ENCODE data around the gene MICAL3.
"Not testable (repeated sequence)": the region's sequence is repeated elsewhere in the genome, so short reads cannot be mapped to it uniquely, and the experiment has no call there.

Gene MICAL3

DNA sequence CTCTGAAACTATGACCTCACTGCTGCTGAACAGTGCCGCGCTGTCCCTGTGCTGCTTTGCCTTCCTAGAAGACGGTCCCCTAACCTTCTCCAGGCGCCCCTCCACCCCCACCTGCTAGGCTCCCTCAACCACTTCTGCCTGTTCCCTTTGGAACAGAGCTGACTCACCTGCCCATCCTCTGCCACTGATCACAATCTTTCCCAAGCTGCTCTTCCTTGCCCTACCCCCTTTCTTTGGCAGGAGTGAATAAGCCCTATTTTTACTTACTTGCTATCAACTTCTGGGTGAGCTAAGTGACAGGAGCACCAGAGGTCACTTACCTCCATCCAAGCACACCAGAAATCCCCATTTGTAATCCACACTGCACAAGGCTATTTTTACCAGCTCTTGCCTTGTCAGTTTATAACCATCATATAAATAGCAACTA lies 134.1 kb downstream of the MICAL3 start:
- no peak for DNase-seq
- in situ Hi-C loops (cut with HindIII; ENCODE audit: low pct_ligation_motif_present, low pct_unique_long_range_greater_than_20kb, low sequenced_read_pairs), result no loop called here

DNA sequence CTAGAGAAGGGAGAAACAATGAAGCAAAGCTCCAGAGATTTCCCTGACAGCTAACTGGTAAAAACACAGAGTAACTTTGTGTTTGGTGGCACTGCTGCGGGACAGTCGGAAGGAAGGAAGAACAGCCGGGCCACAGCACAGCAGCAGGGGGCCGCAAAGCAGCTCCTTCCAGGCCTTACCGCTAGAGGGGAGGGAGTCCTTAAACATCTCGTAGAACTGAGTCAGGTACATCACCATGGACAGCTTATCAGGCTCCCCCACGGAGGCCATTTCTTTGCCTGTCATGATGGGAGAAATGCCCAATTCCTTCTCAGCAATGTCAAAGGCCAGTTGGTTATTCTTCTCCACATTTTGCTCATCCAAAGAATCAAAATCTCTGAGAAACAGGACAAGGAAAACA lies 135.5 kb downstream of the MICAL3 start:
- in situ Hi-C loops (cut with HindIII; ENCODE audit: low pct_ligation_motif_present, low pct_unique_long_range_greater_than_20kb, low sequenced_read_pairs), result no loop called here
- DNase-seq, result no peak

DNA sequence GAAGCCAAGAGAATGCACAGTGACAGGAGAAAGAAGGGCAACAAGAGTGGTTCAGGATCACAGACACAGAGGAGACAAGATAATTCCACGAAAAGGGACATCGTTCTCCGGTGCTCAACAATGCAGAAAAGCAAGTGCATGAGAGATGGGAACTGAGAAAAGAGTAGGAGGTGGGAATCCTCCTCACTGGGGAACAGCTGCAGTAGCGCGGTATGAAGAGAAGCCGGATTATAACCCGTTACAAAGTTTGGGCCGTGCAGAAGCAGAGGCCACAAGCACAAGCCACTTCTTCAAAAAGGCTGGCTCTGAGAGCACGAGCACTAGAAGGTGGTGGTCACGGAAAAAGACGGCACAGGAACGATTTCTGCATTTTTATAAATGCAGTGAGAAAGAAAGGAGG lies 135.9 kb downstream of the MICAL3 start:
- in situ Hi-C loops (cut with HindIII; ENCODE audit: low pct_ligation_motif_present, low pct_unique_long_range_greater_than_20kb, low sequenced_read_pairs), result no loop called here
- DNase-seq, result no peak

DNA sequence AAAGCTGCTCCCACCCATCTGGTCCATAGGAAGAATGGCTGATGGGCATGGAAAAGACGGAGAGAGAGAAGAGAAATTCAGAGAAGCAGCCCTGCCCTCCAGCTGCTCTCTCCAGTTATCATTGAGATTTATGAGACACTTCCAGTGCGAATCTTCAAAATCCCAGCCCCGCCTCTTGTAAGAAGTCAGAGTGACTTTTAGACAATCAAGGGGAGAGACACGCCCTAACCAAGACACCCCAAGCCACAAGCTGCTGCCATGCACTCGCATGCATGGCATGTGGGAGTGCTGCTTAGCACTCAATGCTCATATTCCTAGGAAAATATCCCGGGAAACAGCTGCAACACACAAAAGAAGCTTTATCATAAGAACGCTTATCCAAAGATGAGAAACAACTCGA lies 139.5 kb downstream of the MICAL3 start:
- no peak for DNase-seq
- in situ Hi-C loops (cut with HindIII; ENCODE audit: low pct_ligation_motif_present, low pct_unique_long_range_greater_than_20kb, low sequenced_read_pairs), result no loop called here

DNA sequence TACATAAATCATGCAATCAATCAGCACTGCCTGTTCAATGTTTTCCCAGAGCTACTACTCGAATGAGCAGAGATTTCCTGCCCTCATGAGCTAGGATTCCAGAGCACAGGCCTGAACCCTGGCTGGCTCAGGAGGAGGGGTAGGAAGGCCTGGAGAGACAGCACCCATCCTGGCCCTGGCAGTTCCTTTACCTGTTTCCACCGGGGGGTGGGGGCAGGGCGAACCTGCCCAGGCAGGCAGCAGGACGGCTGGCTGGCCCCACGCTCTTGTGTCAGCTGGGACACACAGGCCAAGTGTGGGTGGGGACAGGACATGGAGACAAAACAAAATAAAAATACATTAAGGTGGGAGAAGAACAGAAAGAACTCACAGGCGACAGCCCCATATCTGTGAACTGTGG lies 140.3 kb downstream of the MICAL3 start:
- in situ Hi-C loops (cut with HindIII; ENCODE audit: low pct_ligation_motif_present, low pct_unique_long_range_greater_than_20kb, low sequenced_read_pairs), result no loop called here
- DNase-seq, result no peak

DNA sequence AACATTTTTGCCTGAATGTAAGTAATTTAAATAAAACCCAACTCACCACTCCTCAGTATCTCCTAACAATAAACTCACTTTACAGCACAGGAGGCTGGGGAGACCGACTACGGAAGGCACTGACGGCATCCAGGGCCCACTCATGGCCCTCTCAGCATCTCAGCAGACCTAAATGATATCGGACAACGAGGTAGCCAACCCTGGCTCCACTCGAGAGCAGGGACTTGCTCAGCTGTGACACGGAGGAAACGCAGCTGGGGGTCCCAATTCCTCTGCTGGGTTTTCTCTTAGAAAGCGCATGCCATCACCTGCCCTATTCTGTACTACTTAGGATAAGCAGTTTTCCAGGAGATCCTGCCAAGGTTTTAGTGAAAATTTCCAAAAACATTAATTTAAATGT lies 141.0 kb downstream of the MICAL3 start:
- in situ Hi-C loops (cut with HindIII; ENCODE audit: low pct_ligation_motif_present, low pct_unique_long_range_greater_than_20kb, low sequenced_read_pairs), result no loop called here
- no peak for DNase-seq

DNA sequence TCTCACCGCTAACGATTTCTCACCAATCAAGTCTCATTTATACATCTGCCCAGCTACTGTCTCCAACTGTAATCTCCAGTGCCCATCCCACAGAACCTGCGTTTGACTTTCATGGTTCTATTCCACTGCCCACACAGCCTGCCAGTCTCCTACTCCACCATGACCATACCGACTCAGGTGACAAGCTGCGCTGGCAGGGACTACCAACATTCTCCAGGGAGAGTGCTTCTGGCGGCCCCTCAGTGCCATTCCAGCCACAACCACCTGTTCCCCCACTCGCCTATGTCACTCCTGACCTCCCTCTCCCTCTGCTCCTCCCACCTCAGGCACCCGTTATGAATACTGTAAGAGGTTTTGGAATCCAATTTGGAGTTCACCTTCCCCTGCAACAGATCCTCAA lies 141.6 kb downstream of the MICAL3 start:
- in situ Hi-C loops (cut with HindIII; ENCODE audit: low pct_ligation_motif_present, low pct_unique_long_range_greater_than_20kb, low sequenced_read_pairs), result no loop called here
- DNase-seq, result no peak

DNA sequence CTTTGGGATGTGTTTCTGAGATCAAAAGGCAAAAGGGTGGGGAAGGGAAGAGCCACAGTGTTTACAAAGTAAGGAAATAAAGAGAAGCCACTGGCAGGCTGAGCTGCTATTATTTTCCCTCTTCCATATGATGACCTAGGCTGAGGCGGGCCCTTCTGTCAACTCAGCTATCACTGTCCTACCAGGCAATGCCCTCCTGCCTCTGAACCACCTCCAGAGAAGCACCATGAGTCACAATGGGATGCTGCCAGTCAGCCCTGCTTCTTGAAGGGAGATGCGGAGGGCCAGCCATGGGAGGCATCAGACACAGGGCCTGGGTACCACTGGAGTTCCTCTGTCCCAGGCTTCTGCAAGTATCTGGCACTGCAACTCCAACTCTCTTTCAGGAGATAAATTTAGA lies 142.2 kb downstream of the MICAL3 start:
- in situ Hi-C loops (cut with HindIII; ENCODE audit: low pct_ligation_motif_present, low pct_unique_long_range_greater_than_20kb, low sequenced_read_pairs), result no loop called here
- no peak for DNase-seq

DNA sequence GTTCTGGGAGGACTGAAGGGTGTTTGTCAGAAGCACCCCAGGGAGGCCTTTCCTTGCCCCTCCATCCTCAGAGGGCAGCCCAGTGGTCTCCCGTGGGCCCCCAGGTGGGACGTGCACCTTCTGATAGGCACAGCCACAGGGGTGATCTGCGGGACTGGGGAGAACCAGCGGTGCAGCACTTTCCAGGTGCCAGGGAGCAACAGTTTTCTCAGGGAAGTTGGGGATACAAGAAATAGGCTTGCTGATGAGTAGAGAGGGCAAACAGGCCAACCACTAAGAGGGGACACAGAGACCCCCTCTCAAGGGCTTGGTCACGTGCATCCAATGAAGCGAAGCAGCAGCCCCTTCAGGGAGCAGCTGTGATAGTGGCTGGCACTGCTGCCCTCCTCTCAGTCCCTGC lies 143.0 kb downstream of the MICAL3 start:
- no peak for DNase-seq
- in situ Hi-C loops (cut with HindIII; ENCODE audit: low pct_ligation_motif_present, low pct_unique_long_range_greater_than_20kb, low sequenced_read_pairs), result no loop called here

DNA sequence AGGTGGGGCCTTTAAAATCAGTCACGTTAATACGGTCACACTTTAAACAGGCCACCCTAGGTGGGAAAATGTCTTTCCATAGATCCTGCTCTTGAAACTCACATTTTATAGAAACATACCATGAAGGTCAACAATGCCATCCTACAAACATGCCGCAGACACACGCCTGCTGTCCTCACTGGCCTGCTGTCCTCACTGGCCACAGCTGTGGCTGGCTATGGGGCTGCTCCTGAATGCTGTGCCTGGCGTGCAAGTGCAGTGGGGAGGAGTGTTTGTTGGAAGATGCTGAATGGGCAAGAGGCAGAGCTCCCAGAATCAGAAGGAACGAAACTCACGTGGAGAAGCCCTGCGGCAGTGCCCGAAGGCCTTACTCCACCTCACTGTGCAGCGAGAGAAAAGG lies 143.9 kb downstream of the MICAL3 start:
- no peak for DNase-seq
- in situ Hi-C loops (cut with HindIII; ENCODE audit: low pct_ligation_motif_present, low pct_unique_long_range_greater_than_20kb, low sequenced_read_pairs), result no loop called here

DNA sequence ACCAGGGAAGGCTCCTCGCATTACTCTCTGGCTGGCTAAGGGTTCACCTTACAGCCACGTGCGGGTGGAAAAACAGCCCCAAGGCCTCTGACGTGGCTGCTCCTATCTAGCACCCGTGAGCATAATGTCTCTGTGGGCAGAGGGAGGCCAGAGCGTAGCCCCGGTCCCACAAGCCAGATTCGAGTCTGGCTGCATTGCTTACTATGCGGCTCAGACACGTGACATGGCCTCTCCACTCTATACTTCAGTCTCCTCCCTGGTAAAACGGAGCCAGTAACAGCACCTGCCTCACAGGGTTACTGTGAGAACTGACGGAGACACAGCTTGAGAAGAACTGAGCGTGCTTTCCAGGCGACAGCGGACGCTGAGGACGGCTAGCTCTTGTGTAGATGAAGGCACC lies 144.3 kb downstream of the MICAL3 start:
- in situ Hi-C loops (cut with HindIII; ENCODE audit: low pct_ligation_motif_present, low pct_unique_long_range_greater_than_20kb, low sequenced_read_pairs), result no loop called here
- DNase-seq, result no peak

DNA sequence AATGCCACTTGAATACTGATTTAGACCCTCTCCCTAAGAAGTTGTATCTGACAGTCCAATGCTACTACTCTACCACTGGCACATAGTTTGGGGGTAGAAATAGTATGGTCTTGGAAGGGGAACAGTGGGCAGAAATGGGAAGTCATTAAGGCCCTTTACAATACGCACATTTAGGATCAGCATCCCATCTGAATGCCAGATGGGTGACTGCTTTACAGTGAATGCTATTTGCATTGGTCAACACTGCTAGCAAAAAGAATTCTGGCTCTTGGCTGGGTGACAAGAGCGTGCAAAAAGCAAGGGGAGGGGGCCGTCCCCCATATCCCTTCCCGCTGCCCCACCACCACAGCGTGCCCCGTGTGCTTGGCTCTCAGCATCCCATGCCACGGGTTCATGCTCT lies 145.4 kb downstream of the MICAL3 start:
- no peak for DNase-seq
- in situ Hi-C loops (cut with HindIII; ENCODE audit: low pct_ligation_motif_present, low pct_unique_long_range_greater_than_20kb, low sequenced_read_pairs), result no loop called here

DNA sequence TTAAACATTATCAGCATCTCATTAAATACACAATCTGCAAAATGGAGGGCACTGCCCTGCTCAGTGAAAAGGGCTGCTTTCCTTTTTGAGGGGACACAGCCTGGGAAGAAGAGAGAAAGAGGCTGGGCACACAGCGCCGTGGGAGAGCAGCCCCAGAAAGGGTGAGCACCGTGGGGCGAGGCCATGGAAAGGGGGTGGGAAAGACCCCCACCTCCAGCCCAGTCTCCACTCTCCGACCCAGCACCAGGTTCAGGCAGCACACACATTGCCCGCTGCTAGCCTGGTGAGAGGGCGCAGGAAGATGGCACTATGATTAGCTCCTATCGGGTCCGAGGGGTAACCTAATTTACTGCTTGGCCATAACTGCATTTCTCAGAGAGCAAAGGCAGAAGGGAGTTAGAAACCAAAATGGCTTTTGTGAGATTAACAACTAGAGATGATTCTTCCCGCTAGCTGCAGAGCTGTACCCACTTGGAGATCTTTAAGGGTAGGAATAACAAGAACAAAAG lies 146.1 kb downstream of the MICAL3 start:
- in situ Hi-C loops (cut with HindIII; ENCODE audit: low pct_ligation_motif_present, low pct_unique_long_range_greater_than_20kb, low sequenced_read_pairs), result no loop called here

DNA sequence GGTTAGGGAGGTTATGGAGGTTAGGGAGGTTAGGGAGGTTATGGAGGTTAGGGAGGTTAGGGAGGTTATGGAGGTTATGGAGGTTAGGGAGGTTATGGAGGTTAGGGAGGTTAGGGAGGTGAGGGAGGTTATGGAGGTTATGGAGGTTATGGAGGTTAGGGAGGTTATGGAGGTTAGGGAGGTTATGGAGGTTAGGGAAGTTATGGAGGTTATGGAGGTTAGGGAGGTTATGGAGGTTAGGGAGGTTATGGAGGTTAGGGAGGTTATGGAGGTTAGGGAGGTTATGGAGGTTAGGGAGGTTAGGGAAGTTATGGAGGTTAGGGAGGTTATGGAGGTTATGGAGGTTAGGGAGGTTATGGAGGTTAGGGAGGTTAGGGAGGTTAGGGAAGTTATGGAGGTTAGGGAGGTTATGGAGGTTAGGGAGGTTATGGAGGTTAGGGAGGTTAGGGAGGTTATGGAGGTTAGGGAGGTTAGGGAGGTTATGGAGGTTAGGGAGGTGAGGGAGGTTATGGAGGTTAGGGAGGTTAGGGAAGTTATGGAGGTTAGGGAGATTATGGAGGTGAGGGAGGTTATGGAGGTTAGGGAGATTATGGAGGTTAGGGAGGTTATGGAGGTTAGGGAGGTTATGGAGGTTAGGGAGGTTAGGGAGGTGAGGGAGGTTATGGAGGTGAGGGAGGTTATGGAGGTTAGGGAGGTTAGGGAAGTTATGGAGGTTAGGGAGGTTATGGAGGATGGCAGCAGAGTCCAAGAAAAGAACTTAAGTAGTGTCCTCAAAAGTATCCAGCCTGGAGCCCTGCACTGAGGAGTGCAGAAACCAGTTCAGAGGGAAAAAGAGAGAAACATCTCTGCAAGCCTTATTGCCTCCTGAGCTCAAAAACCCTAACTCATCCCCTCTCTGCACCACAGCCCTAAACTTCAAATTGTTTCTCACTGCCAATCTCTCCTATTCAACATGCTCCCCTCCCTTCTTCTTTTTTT lies 147.2 kb downstream of the MICAL3 start:
- DNase-seq; in situ Hi-C loops (cut with HindIII; ENCODE audit: low pct_ligation_motif_present, low pct_unique_long_range_greater_than_20kb, low sequenced_read_pairs): not testable (repeated sequence)

More for the DNA sequence above, 146.1 kb downstream of the MICAL3 start:
- DNase-seq, result no peak

DNA sequence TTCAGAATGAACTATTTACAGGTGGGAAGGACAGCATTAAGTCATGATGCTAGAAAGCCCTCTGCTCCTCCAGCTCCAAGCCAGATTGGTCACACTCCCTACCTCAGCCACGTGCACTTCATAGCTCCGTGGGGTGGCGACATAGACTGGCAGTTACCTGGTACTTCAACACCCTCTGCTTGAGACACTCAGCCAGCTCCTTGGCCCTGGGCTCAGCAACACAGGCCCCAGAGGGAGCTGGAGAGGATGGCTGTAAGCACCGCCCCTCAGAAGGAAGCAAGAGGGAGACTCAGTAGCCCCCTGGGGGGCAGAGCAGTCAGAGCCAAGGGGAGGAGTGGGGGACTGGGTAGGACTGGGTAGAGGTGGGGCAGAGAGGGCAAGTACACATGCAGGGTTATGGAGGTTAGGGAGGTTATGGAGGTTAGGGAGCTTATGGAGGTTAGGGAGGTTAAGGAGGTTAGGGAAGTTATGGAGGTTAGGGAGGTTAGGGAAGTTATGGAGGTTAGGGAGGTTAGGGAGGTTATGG lies 148.0 kb downstream of the MICAL3 start:
- in situ Hi-C loops (cut with HindIII; ENCODE audit: low pct_ligation_motif_present, low pct_unique_long_range_greater_than_20kb, low sequenced_read_pairs), result no loop called here
- peak; percentile 2 for DNase-seq

DNA sequence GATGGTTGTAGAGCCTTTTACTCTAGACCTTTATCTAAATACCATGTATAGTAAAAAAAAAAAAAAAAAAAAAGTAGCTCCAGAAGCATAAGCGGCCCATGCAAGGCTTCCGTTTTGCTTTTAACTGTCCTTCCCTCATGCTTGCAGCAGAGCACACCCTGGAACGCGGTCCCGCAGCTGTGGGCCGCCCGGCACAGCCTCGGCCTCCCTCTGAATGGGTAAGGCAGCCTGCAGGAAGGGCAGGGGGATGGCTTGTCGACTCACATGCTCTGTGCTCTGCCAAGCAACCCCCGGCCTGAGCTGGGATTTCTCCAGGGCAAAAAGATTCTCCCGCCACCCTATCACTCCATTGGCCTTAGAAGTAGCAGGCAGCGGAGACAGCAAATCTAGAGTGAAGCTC lies 148.7 kb downstream of the MICAL3 start:
- no peak for DNase-seq
- in situ Hi-C loops (cut with HindIII; ENCODE audit: low pct_ligation_motif_present, low pct_unique_long_range_greater_than_20kb, low sequenced_read_pairs), result no loop called here

DNA sequence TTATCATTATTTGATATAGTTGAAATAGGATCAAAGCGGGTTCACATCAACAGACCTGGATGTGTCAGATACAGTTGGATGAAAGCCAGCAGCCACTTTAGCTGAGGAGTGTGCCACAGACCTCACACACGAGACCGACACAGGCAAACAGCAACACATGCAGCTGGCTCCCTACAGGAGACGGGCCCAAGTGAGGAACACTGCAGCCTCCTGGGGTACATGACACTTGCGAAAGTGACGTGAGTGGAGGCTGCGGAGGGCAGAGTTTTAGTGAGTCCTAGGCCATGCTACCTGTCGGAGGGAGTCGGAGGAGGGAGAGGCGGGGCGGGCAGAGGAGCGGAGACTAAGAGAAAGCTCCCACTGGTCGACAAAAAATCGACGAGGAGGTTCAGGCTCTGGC lies 149.2 kb downstream of the MICAL3 start:
- in situ Hi-C loops (cut with HindIII; ENCODE audit: low pct_ligation_motif_present, low pct_unique_long_range_greater_than_20kb, low sequenced_read_pairs), result no loop called here
- DNase-seq, result no peak

DNA sequence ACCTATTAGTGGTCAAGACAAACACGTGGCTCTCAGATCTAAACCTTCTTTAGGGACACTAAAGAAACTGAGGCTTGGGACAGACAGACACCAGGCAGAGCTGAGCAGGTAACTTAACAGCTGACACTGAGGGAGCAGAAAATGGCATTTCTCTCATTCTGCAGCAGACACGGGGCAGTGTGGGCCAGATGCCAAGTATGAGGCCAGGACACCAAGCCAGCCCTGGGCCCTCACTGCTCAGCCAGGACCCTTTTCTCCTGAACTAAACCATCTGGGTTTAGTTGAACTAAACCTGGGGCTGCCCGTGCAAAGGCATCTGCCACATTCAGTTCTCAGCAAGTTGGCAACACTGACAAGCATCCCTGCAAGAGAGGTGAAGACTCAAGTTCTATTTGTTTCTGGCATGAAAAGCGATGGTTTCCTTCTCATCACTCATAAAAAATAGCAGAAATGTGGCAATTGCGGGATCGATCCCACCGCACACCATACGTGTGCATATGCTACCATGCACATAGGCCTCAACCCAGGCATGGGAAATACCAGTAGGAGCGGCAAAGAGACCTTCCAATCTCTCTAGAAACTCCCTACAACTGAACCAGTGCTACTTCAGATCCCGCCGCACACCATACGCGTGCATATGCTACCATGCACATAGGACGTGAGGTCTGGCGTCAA lies 150.0 kb downstream of the MICAL3 start:
- in situ Hi-C loops (cut with HindIII; ENCODE audit: low pct_ligation_motif_present, low pct_unique_long_range_greater_than_20kb, low sequenced_read_pairs), result no loop called here

DNA sequence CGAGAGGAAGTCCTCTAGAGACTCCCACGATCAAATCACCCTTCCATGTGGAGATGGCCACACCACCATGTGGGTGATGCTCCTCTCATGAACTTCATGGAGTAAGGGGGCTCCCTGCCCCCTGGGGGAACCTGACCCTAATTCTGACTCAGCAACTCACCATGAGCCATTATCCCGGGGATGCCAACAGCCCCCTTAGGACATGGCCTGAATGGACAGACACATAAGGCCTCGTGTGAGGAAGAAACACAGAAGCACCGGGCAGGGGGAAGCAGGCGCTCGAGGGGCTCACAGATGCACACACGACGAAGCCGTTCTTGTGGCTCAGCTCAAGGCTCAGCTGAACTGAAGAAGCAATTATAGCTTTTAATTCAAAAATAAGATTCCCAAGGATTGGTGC lies 150.6 kb downstream of the MICAL3 start:
- in situ Hi-C loops (cut with HindIII; ENCODE audit: low pct_ligation_motif_present, low pct_unique_long_range_greater_than_20kb, low sequenced_read_pairs), result no loop called here

More for the DNA sequence above, 150.0 kb downstream of the MICAL3 start:
- DNase-seq, result no peak

More for the DNA sequence above, 150.6 kb downstream of the MICAL3 start:
- DNase-seq, result no peak

All from ACHN (cell line).